WTC11 (cell line): Measurements from ENCODE around the gene NPDC1. TPM values are rescaled to one million over a fixed set of nuclear protein-coding genes. Genes with fewer than 3 reads are reported as not detected.

ENCODE experiments used
- ATAC-seq: fragments of 200-7000 bp; cut with Tn5 transposase; 2 replicates; pipeline ENCODE4 v1.10.0; 2021; ENCODE audit warnings: mild to moderate bottlenecking, moderate library complexity
- CTCF ChIA-PET: fragments of 300-600 bp; sonication (Branson Sonifier 250); formaldehyde crosslinking; loops from one replicate; lab custom pipeline; 2021; ENCODE audit warnings: antibody characterized with exemption; lab: Charles Lee
- POLR2A ChIA-PET: fragments of 350-600 bp; sonication (Branson Sonifier 250); formaldehyde crosslinking; loops from one replicate; lab custom pipeline; 2021; ENCODE audit warnings: antibody characterized with exemption; lab: Charles Lee
- DNase-seq: peaks from one replicate; pipeline ENCODE4 v3.0.0; 2021; ENCODE audit warnings: low spot score
- H3K27ac Mint-ChIP-seq: 2 replicates; pipeline ENCODE4 v1.8.0; 2021; ENCODE audit warnings: mixed read lengths
- H3K27me3 Mint-ChIP-seq: 2 replicates; pipeline ENCODE4 v1.8.0; 2021; ENCODE audit warnings: low read depth, mild to moderate bottlenecking, moderate library complexity, mixed read lengths
- H3K36me3 Mint-ChIP-seq: 2 replicates; pipeline ENCODE4 v1.8.0; 2021; ENCODE audit warnings: mixed read lengths
- H3K4me1 Mint-ChIP-seq: 2 replicates; pipeline ENCODE4 v1.8.0; 2022; ENCODE audit warnings: mixed read lengths
- H3K4me3 Mint-ChIP-seq: 2 replicates; pipeline ENCODE4 v1.8.0; 2021; ENCODE audit warnings: mild to moderate bottlenecking, moderate library complexity, mixed read lengths
- H3K9me3 Mint-ChIP-seq: 2 replicates; pipeline ENCODE4 v1.8.0; 2021; ENCODE audit warnings: mixed read lengths
- AFF4 ChIP-seq: sonication (generic); formaldehyde crosslinking; IDR thresholded peaks from 2 replicates; pipeline ENCODE4 v1.8.1; 2023; ENCODE audit warnings: mild to moderate bottlenecking, missing genetic modification reagents, borderline replicate concordance
- E2F5 ChIP-seq: sonication (generic); formaldehyde crosslinking; IDR thresholded peaks from 2 replicates; pipeline ENCODE4 v1.8.1; 2022; ENCODE audit warnings: mild to moderate bottlenecking, moderate library complexity, missing genetic modification reagents
- ELF4 ChIP-seq: sonication (generic); formaldehyde crosslinking; IDR thresholded peaks from 2 replicates; pipeline ENCODE4 v1.8.1; 2022; ENCODE audit warnings: low read depth, mild to moderate bottlenecking, moderate library complexity, missing genetic modification reagents
- EMX1 ChIP-seq: fragments of 250-450 bp; sonication (Bioruptor Pico); IDR thresholded peaks from 2 replicates; pipeline ENCODE4 v1.8.0; 2021; ENCODE audit warnings: mild to moderate bottlenecking
- ESRRA ChIP-seq: sonication (generic); formaldehyde crosslinking; IDR thresholded peaks from 2 replicates; pipeline ENCODE4 v1.8.1; 2022; ENCODE audit warnings: mild to moderate bottlenecking, missing genetic modification reagents, borderline replicate concordance
- FOXP4 ChIP-seq: sonication (generic); formaldehyde crosslinking; IDR thresholded peaks from 2 replicates; pipeline ENCODE4 v1.8.0; 2022; ENCODE audit warnings: mild to moderate bottlenecking, missing genetic modification reagents
- GRHL2 ChIP-seq: fragments of 250-450 bp; sonication (Bioruptor Pico); IDR thresholded peaks from 2 replicates; pipeline ENCODE4 v1.8.0; 2022; ENCODE audit warnings: mild to moderate bottlenecking, moderate library complexity; ENCODE audit not compliant: insufficient replicate concordance, severe bottlenecking
- GTF2I ChIP-seq: fragments of 250-450 bp; sonication (Bioruptor Pico); conservative IDR thresholded peaks from 2 replicates; pipeline ENCODE4 v1.4.0; 2021; ENCODE audit warnings: mild to moderate bottlenecking
- MLX ChIP-seq: sonication (generic); formaldehyde crosslinking; IDR thresholded peaks from 2 replicates; pipeline ENCODE4 v1.8.1; 2023; ENCODE audit warnings: mild to moderate bottlenecking, missing genetic modification reagents, moderate library complexity
- MXD4 ChIP-seq: fragments of 250-450 bp; sonication (Bioruptor Pico); IDR thresholded peaks from 2 replicates; pipeline ENCODE4 v1.8.0; 2021; ENCODE audit warnings: mild to moderate bottlenecking, moderate library complexity, borderline replicate concordance
- NFATC4 ChIP-seq: fragments of 250-450 bp; sonication (Bioruptor Pico); IDR thresholded peaks from 2 replicates; pipeline ENCODE4 v1.9.0; 2021; ENCODE audit warnings: mild to moderate bottlenecking
- SP1 ChIP-seq: sonication (generic); formaldehyde crosslinking; conservative IDR thresholded peaks from 2 replicates; pipeline ENCODE4 v1.8.1; 2022; ENCODE audit warnings: missing genetic modification reagents
- TEAD1 ChIP-seq: sonication (generic); formaldehyde crosslinking; IDR thresholded peaks from 2 replicates; pipeline ENCODE4 v1.8.0; 2022; ENCODE audit warnings: mild to moderate bottlenecking, missing genetic modification reagents
- USF2 ChIP-seq: sonication (generic); formaldehyde crosslinking; IDR thresholded peaks from 2 replicates; pipeline ENCODE4 v1.8.1; 2023; ENCODE audit warnings: mild to moderate bottlenecking, missing genetic modification reagents, moderate library complexity
- ZNF263 ChIP-seq: sonication (generic); formaldehyde crosslinking; IDR thresholded peaks from 2 replicates; pipeline ENCODE4 v1.8.1; 2022; ENCODE audit warnings: low read depth, mild to moderate bottlenecking, moderate library complexity, missing genetic modification reagents
- ZNF423 ChIP-seq: fragments of 250-450 bp; sonication (Bioruptor Pico); IDR thresholded peaks from 2 replicates; pipeline ENCODE4 v2.1.2; 2022; ENCODE audit warnings: mild to moderate bottlenecking, moderate library complexity
- ZNF425 ChIP-seq: fragments of 250-450 bp; sonication (Bioruptor Pico); conservative IDR thresholded peaks from 2 replicates; pipeline ENCODE4 v1.9.0; 2021; ENCODE audit warnings: mild to moderate bottlenecking
- ZNF671 ChIP-seq: fragments of 250-450 bp; sonication (Bioruptor Pico); IDR thresholded peaks from 2 replicates; pipeline ENCODE4 v1.8.0; 2021; ENCODE audit warnings: mild to moderate bottlenecking
- total RNA-seq: library from RNA; stranded (reverse); gene quantifications from 3 replicates; pipeline ENCODE4 v1.2.3, GENCODE V29; 2021

Gene NPDC1
- total RNA-seq, 1 experiment from 2014 or later: 64.3 TPM

GRCh38 chr9:137038916-137039315, 7.1 kb downstream of the NPDC1 start (continued):
- TF ChIP-seq MXD4 (no peak), TEAD1 (no peak)

- ChIA-PET POLR2A (no interaction called here), CTCF (interaction anchor here (1.1 to 4.9 kb wide), 4 partner anchors 8 to 152 kb away, joined by 3 to 63 read pairs (median 14); partner anchors contain the start of genes NPDC1 and SSNA1)
- Mint-ChIP-seq H3K4me3 (no peak overlapping the region), H3K36me3 (peaks cover 5% of the 10 kb centered on the region; the same call in 1 of the 2 replicates), H3K27me3 (no peaks in the 10 kb centered on the region), H3K4me1 (no peaks in the 10 kb centered on the region), H3K9me3 (no peaks in the 10 kb centered on the region), H3K27ac (no peak overlapping the region)
- DNase-seq (no peak), ATAC-seq (no peak)
- TF ChIP-seq USF2: no peak
- TF ChIP-seq FOXP4 (CRISPR knock-in tag): no peak
- TF ChIP-seq ELF4 (CRISPR knock-in tag): no peak
- TF ChIP-seq TEAD1: no peak
- no peak for TF ChIP-seq NFATC4 (CRISPR knock-in tag)
- TF ChIP-seq GRHL2 (CRISPR knock-in tag): no peak
- no peak for TF ChIP-seq EMX1 (CRISPR knock-in tag)
- TF ChIP-seq MLX: no peak
- no peak for TF ChIP-seq ZNF263 (CRISPR knock-in tag)
- no peak for TF ChIP-seq SP1 (CRISPR knock-in tag)
- TF ChIP-seq ZNF425: no peak
- no peak for TF ChIP-seq ESRRA (CRISPR knock-in tag)
- no peak for TF ChIP-seq E2F5 (CRISPR knock-in tag)
- TF ChIP-seq ZNF671 (CRISPR knock-in tag): no peak
- TF ChIP-seq GTF2I (CRISPR knock-in tag): no peak
- no peak for TF ChIP-seq ZNF423 (CRISPR knock-in tag)
- TF ChIP-seq AFF4 (CRISPR knock-in tag): no peak
Measured at GRCh38 chr9:137037483-137037882, 8.5 kb downstream of the NPDC1 start.
